Femur (tissue), 1 donor: ENCODE data around the gene SBF2.
"Not testable (repeated sequence)": the region's sequence is repeated elsewhere in the genome, so short reads cannot be mapped to it uniquely, and the experiment has no call there.

Experiments used
- DNase-seq: peaks from one replicate; pipeline ENCODE4 v3.0.0-alpha.2; 2017

Gene SBF2

DNA sequence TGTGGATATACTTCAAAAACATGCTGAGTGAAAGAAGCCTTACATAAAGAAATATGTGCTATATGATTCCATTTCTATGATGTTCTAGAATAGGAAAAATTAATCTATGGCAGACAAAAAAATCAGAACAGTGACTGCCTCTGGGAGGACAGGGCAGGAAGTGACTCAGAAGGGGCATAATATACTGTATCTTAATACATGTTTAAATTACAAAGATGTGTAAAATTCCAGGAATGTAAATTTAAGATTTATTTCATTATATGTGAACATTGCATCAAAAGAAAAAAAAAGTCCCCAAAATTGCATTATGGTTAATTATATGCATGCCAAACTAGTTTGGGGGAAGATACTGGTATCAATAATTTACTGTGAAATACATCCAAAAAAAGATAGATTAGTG, 32.2 kb downstream of the SBF2 start:
- DNase-seq, result no peak

DNA sequence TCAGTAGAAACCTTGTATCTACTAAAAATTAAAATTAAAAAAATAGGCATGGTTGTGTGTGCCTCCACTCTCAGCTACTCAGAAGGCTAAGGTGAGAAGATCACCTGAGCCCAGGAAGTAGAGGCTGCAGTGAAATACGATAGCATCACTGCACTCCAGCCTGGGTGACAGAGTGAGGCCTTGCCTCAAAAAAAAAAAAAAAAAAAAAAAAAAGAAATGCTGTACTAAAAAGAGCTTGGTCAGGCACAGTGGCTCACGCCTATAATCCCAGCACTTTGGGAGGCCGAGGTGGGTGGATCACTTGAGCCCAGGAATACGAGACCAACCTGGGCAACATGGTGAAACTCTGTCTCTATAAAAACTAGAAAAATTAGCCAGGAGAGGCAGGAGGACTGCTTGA, 36.5 kb downstream of the SBF2 start:
- no peak for DNase-seq

DNA sequence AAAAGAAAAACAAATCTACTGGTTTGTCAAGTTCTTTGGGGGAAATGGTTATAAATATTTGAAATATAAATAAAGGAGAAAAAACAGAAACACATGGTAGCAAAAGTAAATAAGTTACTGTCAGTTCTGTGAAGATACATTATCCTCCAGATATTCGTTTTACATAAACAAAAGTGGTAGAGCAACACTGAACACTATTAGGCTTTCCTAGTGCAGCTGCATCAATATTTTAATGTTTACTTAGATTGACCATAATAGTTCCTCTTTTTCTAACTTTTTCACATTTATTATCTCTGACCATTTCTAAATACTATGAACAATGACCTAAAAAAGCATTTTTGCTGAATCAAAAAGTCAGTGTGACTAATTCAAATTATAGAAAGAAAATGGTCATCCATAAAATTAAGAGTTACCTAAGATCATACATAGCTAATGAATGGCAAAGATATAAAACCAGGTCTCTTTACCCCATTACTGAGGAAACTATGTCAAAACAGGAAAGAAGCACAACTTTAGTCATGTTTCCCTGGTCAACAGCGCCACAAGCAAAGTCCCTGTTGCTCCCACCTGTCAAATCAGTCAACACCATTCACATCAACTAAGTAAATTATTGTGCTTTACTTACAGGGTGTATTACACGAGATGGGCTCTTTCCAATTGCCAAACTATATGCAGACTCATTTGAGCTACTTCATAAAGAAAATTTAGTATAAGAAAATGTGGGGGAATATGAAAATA, 38.5 kb downstream of the SBF2 start:
- no peak for DNase-seq

DNA sequence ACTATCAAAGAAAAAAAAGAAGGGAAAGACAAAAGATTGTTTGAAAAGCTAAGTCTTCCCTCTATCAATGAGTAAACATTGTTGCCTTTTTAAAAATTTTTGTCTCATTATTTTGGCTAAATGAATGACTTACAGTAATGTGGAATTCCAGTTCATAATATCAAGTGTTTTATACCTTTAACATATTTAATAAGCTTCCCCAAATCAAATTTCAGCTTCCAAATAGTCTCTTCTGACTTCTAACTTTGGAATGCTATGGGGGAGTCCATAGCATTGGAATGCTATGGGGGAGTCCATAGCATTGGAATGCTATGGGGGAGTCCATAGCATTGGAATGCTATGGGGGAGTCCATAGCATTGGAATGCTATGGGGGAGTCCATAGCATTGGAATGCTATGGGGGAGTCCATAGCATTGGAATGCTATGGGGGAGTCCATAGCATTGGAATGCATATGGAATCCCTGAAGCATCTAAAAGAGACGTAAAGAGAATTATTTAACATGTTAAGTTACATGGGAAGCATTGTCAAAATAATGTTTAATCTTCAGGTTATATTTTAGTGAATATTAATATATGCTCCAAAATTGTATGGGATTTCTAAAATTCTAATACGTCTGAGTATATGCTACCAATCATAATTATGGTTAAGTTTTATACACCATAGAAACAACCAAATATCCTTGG, 44.4 kb downstream of the SBF2 start:
- not testable (repeated sequence) for DNase-seq

DNA sequence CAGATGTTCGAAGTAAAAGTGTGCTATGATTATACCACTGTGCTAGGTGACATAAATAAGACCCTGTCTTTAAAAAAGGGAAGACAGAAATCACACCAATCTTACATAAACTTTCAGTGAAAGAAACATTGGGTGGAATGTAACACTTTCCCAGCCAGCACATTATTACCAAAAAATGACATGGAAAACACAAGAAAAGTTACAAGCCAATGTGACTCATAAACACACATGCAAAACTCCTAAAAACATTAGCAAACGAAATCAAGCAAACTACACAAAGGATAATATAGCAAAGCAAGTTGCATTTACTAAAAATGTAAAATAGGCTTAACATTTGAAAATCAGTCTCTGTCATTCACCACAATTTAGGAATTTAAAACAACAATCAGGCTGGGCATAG, 47.0 kb downstream of the SBF2 start:
- DNase-seq, result no peak

DNA sequence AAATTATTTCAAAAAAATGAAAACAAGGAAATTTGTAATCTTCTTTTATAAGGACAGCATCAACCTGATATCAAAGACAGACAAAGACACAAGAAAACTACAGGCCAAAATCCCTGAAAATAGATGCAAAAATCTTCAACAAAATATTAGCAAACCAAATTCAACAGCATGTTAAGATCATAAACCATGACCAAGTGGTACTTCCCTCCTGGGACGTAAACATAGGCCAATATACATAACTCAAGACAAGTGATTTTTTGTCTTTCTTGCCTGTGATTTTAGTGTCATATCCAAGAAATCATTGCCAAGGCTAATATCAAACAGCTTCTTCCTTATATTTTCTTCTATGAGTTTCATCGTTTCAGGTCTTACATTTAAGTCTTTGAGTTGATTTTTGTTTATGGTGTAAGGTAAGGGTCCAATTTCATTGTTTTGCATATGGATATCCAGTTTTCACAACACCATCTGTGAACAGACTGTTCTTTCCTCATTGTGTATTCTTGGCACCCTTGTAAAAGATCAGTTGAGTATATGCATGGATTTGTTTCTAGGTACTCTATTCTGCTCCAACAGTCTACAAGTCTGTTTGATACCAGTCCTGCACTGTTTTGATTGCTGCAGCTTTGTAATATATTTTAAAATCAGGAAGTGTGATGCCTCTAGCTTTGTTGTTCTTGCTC, 50.0 kb downstream of the SBF2 start:
- no peak for DNase-seq

DNA sequence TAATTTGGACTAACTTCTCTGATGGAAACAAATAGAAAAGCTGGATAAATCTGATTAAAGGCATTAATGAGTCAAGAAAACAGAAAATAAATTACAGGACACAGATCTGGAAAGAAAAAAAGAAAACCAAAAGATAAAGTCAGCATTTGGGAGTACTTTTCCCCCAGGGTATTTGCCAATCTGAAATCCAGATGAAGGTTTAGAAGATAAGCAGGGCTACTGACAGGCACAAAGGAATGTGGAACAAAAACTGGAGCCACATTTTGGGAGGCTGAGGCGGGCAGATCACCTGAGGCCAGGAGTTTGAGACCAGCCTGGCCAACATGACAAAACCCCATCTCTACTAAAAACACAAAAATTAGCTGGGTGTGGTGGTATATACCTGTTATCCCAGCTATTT, 57.2 kb downstream of the SBF2 start:
- DNase-seq, result no peak

DNA sequence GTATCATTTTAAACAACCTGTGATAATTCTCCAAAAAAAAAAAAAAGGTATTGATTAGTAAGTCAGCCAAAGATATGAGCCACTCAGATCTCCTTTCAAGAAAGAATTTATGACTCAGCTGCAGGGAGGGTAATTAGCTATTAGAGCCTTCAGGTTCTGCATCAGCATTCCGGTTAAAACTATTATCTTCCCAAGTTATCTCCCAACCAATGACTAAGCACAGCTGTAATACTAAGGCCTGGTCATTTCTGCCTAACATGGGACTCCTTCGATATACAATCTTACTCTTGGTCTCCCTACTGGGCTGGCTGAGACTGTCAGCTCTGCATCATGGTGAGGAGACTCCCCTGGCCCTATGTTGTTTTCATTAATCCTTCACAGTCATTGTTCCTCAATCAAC, 60.4 kb downstream of the SBF2 start:
- DNase-seq, result no peak

DNA sequence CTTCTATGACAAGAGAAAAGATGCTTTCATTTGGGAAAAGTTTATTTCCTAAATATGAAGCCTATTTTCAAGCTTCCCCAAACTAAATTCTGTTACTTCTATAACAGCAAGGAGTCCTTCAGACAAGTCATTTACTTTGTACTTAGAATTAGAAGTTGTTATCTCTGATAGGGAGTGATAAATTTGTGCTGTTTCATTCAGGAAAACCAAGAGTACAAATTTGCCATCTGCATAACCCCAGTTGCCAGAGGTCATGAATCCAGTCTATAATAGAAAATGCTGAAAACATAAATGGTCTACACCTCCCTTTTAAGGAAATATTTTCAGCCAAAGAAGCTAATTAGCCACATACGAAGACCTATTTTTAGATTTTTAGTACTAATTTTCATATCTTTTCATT, 61.3 kb downstream of the SBF2 start:
- no peak for DNase-seq

DNA sequence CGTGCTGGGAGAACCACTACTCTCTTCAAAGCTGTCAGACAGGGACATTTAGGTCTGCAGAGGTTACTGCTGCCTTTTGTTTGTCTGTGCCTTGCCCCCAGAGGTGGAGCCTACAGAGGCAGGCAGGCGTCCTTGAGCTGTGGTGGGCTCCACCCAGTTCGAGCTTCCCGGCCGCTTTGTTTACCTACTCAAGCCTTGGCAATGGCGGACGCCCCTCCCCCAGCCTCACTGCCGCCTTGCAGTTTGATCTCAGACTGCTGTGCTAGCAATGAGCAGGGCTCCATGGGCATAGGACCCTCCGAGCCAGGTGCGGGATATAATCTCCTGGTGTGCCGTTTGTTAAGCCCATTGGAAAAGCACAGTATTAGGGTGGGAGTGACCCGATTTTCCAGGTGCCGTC, 62.2 kb downstream of the SBF2 start:
- not testable (repeated sequence) for DNase-seq

DNA sequence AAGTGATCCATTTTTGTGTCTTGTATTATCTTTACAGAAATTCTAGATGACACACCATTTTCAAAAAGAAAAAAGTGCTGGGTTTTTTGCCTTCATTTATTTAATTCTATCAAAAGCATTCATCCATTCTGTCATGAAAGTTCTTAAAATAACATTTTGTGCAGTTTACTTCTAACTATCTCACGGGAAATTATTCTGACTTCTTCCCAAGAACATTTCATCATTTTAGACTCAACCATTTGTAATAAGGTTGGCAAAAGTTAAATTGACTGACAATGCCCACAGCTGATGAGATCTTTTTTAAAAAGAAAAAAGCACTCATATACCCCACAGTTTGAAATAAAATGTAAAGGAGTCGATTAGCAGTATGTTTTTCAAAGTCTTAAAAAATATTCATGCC, 68.5 kb downstream of the SBF2 start:
- DNase-seq, result no peak

DNA sequence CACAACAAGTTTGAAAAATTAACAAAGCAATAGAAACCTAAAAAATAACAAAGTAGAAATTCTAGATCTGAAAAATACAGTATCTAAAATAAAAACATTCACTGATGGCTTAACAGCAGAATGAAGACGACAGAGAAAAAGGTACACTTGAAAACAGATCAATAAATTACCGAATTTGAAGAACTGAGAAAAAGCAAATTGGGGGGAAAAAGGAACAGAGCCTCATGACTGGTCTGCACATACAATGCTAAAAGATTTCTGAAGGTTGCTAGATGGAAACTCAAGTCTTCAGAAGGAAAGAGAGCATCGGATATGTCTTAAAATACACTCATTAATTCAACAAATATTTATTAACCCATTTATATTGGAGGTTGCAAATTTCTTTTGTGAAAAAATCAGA, 71.6 kb downstream of the SBF2 start:
- DNase-seq, result no peak

DNA sequence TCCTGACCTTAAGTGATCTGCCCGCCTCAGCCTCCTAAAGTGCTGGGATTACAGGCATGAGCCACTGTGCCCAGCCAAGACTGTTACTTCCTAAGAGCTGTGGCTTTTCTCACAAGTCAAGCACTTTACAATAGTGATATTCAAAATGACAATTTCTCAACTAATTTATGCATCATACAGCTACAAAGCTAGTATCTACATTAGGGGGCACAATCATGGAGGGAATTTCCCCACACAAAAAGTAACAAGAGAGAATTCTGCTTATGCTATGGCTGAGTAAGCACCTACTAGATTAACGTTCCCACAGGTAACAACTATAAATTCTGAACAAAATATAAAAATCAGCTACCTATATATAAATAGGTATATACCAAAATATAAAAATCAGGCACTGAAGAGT, 72.7 kb downstream of the SBF2 start:
- DNase-seq, result no peak

DNA sequence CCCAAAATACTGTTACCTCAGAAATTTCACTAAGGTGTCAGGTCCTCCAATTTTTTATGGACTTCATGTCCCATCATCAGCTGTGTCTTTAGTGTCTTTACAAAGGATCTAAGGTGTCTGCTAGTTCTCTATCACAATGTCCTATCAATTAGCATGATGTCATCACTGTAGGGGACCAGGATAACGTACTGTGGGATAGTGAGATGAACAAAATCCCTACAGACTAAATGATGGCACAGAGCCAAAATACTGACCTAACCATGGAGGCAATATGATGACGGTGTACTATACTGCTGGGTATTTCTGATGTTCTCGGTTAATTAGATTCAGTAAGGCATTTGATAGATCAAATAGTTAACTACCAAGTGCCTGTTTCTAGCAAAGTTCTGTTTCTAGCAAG, 82.5 kb downstream of the SBF2 start:
- DNase-seq, result no peak

DNA sequence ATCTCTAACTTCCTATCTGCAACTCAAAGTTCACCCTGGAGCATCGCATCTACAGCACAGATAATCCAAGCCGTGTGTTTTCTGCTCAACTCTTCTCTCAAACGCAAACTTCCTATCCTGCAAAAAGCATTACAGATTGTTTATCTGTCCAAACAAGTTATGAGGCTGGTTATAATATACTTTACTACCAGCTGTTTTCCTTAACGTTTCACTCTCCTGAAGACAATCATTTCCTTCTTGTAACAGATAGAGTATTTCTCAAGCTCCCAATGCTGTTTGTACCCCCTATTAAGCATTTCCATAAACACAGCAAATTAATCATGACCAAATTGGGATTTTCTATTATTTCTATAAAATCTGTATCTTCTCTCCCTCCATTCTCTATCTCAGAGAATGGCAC, 84.7 kb downstream of the SBF2 start:
- DNase-seq, result no peak

DNA sequence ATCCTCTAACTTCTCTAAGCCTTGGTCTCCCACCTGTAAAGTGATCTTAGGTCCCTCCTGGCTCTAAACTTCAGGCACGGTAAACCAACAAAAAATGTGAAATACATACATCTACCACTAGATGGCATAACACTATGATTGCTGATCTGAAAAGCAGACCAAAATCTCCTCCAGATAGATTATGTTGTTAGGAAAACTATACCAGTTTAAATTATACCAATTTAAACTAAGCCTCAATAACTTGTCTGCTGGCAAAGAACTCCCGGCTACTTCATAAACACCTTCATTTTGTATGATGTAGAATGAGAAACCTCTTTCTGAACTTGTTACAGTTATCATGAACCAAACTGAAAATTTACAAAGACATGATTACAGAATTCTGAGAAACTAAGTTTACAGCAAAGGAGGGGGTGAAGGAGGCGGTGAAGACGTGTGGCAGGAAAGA, 85.9 kb downstream of the SBF2 start:
- DNase-seq, result no peak

DNA sequence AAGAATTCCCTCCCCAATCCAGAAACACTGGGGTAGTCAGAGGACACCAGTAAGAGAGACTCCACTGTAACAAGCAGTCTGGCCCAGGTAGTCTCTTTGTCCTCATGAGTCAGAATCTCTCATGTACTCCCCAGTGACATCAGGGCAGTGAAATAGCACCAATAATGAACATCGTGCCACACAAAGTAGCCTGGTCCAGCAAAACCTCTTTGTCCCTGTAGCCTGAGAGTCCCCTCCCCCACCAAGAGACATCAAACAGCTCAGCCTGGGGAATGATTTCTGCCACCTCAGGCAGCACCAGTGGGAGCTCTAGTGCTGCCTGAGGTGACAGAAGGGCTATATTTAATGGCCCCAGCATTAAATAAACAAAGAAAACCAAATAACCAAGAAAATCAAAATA, 88.1 kb downstream of the SBF2 start:
- no peak for DNase-seq

DNA sequence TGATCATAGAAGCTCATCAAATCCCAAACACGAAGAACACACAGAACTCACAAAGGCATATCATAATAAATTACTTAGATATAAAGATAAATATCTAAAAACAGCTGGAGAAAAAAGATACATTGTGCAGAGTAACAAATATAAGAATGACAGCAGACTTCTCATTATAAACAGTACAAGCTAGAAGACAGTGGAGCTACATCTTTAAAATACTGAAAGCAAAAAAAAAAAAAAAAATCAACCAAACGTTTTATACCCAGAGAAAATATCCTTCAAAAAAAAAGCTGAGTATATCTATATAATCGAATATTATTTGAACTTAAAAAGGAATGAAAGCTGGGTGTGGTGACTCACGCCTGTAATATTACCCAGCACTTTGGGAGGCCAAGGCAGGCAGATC, 90.0 kb downstream of the SBF2 start:
- DNase-seq, result no peak

DNA sequence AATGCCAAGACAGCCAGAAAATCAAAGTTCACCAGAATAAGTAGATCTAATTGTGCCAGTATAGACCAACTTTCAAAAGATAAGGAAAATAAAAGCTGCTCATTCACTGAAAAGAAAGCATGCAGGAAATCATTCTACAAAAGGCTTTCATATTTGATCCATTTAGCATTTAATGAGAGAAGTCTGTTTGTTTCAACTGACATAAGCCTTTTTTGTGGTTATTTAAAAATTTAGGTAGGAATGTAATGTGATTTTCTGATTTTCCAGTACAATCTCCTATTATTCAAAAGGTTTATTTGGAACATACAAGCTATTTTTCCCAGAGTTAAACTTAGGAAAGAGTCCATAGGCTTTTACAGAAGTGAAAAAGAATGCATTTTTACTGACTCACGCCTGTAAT, 92.7 kb downstream of the SBF2 start:
- DNase-seq, result no peak

DNA sequence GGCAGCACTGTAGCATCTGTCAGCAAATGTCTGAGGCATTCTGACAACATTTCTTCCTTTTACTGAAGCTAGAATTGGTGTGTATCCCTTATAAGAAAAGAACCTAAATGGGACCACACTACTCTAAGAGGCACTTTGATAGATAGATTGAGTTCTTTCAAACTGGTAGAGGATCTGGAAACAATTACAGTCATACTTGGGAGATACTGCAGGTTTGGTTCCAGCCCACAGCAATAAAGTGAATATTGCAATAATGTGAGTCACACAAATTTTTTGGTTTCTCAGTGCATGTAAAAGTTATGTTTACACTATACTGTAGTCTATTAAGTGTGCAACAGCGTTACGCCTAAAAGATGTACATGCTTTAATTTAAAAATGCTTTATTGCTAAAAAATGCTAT, 96.9 kb downstream of the SBF2 start:
- DNase-seq, result no peak

DNA sequence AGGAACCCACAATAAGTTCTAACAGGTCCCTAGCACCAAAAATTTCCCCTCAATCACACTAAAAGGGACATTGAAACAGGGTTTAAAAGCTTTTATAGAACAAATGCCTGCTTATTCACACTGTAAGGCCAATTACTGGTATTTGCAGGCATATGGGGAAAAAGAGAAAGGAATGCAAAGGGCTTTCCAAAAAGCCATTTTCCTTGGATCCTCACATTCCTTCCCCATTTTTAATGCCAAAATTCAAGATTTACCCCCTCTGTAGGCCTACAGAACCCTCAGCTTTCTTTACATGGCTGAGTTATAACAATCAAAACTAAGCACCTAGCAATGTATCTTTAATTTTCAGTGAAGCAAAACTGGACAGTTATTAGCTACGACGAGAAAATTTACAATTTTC, 102.0 kb downstream of the SBF2 start:
- no peak for DNase-seq

DNA sequence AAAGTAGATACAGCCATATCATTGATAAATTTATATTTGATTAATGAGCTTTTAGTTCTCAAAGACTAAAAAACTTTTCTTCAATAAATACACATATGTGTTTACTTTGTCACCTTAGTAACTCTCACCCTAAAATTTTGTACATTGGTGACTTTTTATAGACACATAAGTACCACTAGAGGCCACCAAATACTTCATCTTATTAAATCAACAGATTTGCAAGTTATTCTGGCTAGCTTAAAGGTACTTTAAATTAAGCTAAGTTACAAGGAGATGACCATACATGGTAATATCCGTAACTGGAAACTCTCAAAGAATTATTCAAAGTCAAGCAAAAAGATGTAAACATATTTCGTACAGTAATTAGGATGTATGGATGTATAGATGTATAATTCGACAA, 112.2 kb downstream of the SBF2 start:
- DNase-seq, result no peak

DNA sequence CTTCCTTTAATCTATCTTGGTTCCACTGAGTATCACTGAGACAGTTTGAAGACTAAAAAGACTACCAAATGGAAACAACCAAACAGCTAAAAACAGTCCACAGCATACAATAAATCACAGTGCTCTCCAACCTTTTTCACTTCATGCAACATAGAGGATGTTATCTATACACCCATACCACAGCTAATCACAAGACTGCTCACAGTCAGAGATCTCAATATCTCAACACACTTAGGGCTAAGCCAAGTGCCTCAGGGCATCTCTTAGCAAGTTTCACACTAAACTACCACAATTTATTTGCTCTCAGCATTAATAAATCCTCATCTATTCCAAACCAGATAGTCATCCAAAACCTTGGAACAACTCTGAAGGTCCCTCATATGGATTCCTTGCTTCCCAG, 129.4 kb downstream of the SBF2 start:
- no peak for DNase-seq

DNA sequence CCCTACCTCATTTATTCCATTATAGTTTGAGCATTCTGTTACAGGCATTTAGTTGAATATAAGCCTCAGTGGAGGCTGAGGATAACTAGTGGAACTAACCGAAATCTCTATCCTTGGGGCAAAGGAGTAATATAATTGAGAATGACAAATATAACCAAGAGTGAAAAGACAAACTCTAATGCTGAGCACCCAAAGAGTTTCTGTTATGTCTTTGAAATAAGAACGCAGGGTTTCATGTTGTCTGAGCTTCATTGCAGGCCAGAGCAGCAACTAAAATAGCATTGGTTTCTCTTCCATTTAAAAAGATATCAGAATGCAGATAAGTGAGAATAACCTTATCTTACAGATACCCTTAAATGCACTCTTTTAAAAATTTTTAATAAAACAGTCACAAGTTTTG, 131.8 kb downstream of the SBF2 start:
- DNase-seq, result no peak
